EH (cell line): ENCODE data around the gene PPFIA3.
"Not testable (repeated sequence)": the region's sequence is repeated elsewhere in the genome, so short reads cannot be mapped to it uniquely, and the experiment has no call there.

Experiments
- DNase-seq: peaks from one replicate; pipeline ENCODE4 v3.0.0-alpha.2; 2015; ENCODE audit warnings: low read depth

Gene PPFIA3

GRCh38 chr19:49150106-49150943 is 31.0 kb downstream of the PPFIA3 start:
- DNase-seq = peak; percentile 83

- DNase-seq = no peak
Observed at GRCh38 chr19:49150944-49151243, 31.6 kb downstream of the PPFIA3 start.

DNA sequence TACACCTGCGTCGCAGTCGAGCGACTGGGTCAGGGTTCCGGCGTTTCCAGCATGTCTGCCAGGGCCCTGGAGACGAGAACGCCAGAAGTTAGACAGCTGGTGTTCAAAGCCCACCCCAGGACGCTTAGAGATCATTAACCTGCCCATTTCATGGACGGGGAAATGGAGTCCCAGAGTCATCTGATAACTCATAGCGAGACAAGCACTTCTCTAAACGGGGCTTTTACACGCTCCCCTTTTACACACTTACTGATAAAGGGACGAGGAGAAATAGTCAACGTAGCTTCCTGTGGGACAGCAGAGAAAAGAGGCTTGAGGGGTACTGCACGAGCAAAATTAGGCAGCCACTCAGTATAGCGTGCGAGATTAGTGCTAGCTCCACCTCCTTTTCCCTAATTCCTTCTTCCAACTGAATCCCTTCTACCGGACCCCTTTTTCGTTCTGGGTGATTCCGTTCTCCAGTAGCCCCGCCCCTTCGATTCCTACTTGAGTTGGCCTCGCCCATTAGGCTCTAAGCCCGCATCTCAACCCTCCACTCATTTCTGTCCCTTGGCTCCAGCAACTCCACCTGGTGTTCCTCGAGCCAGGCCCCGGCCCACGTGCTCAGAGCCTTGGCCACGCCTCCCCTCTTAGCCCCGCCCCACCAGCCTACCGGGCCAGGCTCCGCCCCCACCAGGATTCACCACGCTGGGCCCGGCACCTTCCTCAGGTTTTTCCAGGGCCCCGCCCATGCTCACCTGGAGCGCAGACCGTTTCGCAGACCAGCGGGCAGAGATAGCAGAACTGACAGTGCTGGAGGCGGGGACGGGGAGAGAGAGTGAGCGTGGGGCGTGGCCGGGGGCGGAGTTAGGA is 32.1 kb downstream of the PPFIA3 start:
- peak; percentile 33 for DNase-seq

DNA sequence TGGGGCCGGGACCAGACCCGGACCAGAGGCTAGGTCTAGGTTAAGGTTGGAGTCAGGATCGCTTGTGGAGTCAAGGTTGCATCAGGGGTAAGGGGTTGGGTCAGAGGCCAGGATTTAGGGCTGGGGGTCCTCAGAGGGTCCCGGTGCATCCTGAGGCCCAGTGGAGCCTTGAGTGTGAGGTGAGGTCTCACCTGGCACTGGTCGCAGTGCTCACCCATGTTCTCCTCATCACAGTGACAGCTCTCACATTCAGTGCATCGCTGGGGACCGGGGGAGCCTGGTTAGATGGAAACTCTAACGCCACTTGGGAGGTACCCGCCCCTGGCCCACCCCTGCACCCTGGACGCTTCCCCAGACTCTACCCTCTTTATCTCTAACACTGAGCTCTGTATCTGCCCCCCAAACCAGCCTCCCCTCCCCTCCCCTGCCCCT is 32.8 kb downstream of the PPFIA3 start:
- no peak for DNase-seq

DNA sequence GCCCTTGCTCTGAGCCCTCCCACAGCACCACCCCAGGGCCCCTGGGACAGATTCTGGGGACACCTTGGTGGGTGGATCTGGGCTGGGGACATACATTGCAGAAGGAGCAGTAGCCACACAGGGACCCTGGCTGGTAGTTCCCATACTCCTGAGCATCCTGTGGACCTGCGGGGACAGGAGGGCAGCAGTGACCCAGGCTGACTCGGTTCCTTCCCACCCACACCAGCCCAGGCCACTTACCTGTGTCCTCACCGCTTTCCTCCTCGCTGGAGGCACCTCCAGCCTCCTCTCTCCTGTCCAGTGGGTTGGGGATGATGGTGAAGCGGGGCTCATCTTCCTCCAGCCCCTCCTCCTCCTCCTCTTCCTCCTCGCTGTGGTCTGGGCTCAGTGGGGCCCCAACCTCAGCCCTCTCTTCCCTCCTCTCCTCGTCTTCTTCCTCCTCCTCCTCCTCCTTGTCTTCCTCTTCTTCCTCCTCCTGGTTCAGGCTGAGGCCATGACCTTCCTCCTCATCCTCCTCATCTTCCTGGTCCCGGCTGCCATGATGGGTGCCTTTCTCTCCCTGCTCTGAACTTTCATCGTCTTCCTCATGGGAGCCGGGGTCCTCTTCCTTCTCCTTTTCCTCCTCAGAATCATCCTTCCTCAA is 33.9 kb downstream of the PPFIA3 start:
- DNase-seq = no peak

DNA sequence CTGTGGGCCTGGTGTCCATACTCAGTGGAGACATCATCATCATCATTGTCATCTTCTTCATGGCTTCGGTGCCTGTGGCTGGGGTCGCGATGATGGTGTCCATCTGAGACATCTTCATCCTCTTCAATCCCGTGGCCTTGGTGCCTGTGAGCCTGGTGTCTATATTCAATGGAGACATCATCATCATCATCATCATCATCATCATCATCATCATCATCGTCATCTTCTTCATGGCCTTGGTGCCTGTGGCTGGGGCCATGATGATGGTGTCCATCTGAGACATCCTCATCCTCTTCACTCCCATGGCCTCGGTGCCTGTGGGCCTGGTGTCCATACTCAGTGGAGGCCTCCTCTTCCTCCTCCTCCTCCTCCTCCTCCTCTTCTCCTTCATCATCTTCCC is 34.9 kb downstream of the PPFIA3 start:
- no peak for DNase-seq

- DNase-seq = no peak
Observed at GRCh38 chr19:49155005-49155819, 35.9 kb downstream of the PPFIA3 start, which contains the start of gene HRC. Gene HRC, minus strand, starts transcription at chr19:49155396. Its CDS starts 159 bp downstream, at chr19:49155237.

DNA sequence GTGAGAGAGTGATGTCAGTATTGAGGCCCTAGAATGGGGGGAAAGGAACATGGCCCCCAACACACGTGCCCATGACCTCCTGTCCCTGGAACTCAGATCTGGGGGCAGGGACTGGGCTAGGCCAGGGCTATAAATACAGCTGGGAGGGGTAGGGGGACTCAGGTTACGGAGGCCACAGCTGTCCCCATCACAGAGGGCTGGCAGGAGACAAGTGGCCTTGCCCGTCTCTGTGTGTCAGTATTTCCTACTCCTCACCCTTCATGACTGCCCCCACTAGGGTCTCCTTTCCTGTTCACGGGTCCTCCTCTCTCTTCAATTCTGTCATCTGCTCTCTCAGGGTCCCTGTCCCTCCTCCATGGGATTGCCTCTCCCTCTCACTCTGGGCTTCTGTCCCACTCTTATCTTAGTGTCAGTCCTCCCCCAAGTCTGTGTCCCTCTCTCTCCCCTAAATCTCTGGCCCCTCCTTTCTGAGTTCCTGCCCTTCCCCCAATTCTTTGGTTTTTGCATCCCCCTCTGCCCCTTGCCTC is 36.5 kb downstream of the PPFIA3 start:
- no peak for DNase-seq

GRCh38 chr19:49157445-49158224 is 38.3 kb downstream of the PPFIA3 start, which contains the start of gene TRPM4:
Gene TRPM4, plus strand, starts transcription at chr19:49157792. Its CDS starts 75 bp downstream, at chr19:49157867.
- DNase-seq = peak; percentile 83

DNA sequence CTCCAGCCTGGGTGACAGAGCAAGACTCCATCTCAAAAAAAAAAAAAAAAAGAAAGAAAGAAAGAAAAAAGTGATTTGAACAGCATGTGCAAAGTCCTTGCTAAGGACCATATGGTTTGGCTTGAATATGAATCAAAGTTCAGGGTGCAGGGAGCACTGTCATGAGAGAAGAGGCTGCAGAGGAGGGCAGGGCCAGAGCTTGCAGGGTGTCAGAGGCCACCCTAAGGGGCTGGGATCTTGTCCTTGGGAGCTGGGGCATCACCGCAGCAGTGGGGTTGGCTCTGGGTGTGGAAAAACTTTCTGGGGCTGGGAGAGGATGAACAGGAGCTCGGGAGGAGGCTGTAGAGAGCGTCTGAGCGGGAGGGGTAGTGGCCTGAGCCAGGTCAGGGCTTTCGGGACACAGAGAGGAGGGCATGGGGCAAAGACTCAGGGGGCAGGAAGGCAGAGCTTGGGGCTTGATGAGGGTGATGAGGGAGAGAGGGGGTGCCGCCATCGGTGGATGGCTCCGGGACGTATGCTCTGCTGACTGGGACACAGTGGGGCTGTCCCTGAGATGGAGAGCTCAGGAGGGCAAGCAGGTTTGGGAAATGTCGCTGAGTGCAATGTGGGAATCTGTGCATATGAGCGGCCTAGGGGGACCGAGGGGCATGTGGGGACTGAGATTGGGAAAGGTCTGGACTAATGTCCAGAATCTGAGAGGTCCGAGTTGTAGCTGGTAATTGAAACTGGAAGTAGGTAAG is 41.3 kb downstream of the PPFIA3 start:
- DNase-seq = no peak

DNA sequence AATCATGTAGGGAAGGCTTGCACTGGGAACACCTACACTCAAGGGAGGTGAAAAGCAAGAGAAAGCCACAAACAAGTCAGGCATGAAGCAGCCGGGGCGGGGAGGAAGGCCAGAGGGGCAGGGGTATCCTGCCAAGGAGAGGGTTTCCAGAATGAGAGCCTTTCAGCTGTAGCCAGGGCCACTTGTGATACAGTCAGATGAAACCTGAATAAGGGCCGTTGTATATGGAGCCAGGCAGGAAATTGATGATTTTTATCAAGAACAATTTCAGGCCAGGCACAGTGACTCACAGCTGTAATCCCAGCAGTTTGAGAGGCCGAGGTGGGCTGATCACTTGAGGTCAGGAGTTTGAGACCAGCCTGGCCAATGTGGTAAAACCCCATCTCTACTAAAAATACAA is 42.6 kb downstream of the PPFIA3 start:
- no peak for DNase-seq

DNA sequence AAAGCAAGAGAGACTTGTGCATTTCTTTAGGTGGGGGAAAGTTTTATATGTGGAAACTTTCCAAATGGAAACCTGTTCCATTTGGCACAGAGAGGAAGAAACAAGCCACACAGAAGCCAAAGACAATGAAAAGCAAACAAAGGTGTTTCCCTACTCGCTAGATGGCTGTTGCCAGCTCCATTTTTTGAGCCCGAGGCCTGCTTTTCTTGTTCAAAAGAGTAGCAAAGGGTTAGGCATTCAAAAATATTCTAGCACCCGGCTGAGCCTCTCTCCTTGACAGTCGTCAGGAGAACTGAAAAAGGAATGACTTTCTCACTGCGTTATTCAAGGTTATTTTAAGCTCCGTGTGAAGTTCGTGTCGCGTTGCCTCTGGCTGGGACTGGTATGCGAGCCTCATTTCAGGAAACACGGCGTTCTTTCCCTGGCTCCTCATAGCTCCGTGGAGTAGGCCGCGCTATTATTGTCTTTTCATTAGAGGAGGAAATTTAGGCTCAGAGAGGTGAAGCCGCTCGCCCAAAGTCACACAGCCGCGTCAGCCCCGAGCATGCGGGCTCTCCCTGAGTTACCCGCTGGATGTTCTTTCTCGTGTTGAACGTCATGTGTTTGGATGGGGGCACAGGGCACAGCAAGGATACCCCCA is 45.9 kb downstream of the PPFIA3 start:
- no peak for DNase-seq

- DNase-seq = no peak
Observed at GRCh38 chr19:49165865-49166301, 46.5 kb downstream of the PPFIA3 start.

GRCh38 chr19:49167857-49168409 is 48.6 kb downstream of the PPFIA3 start:
- DNase-seq = no peak

GRCh38 chr19:49168421-49168820 is 49.1 kb downstream of the PPFIA3 start:
- no peak for DNase-seq

DNA sequence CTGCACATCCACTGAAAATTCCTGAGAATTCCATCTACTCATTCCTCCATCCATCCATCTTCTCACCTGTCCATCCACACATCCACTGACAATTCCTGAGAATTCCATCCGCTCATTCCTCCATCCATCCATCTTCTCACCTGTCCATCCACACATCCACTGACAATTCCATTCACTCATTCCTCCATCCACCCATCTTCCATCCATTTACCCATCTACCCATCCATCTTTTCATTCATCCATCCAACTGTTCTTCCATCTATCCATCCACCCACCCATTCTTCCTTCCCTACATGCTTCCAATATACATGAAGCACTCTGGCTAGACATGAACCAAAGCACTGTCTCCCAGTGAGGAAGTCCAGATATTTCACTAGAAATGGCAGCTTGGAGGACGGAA is 53.9 kb downstream of the PPFIA3 start:
- DNase-seq = no peak

- no peak for DNase-seq
Observed at GRCh38 chr19:49180659-49181058, 61.3 kb downstream of the PPFIA3 start.

DNA sequence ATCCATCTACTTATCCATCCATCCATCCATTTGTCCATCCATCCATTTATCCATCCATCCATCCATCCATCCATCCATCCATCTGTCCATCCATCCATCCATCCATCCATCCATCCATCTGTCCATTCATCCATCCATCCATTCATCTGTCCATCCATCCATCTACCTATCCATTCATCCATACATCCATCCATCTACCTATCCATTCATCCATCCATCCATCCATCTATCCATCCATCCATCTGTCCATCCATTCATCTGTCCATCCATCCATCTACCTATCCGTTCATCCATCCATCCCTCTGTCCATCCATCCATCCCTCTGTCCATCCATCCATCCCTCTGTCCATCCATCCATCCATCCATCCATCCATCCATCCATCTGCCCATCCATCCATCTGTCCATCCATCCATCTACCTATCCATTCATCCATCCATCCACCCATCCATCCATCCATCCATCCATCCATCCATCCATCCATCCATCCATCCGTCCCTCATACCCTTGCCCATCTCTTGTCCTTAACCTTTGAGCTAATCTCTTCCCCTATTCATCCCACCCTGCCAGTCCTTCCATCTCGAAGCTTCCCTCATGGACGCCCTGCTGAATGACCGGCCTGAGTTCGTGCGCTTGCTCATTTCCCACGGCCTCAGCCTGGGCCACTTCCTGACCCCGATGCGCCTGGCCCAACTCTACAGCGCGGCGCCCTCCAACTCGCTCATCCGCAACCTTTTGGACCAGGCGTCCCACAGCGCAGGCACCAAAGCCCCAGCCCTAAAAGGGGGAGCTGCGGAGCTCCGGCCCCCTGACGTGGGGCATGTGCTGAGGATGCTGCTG is 62.9 kb downstream of the PPFIA3 start:
- DNase-seq = not testable (repeated sequence)
